Testis (tissue), 2 donors: Measurements from ENCODE around the gene IL5.

ENCODE experiments used
- POLR2A ChIP-seq: fragments of 450-650 bp; IDR thresholded peaks from one replicate; pipeline ENCODE4 v1.6.1; 2017; ENCODE audit warnings: antibody characterized with exemption, mild to moderate bottlenecking, moderate library complexity
- TF ChIP-seq, protein P1 (sequence below), 3 experiments: fragments of 450-650 bp in 2 of 3; fragments of 200-600 bp in 1 of 3; sonication (generic) in 1 of 3; IDR thresholded peaks; one replicate each; pipeline ENCODE4 v1.5.1; 2016 to 2019; ENCODE audit warnings: antibody characterized with exemption in 3 of 3, mild to moderate bottlenecking in 2 of 3, moderate library complexity in 1 of 3

GRCh38 chr5:132540764-132541163, 2.6 kb downstream of the IL5 start:
- TF ChIP-seq, protein P1, sequence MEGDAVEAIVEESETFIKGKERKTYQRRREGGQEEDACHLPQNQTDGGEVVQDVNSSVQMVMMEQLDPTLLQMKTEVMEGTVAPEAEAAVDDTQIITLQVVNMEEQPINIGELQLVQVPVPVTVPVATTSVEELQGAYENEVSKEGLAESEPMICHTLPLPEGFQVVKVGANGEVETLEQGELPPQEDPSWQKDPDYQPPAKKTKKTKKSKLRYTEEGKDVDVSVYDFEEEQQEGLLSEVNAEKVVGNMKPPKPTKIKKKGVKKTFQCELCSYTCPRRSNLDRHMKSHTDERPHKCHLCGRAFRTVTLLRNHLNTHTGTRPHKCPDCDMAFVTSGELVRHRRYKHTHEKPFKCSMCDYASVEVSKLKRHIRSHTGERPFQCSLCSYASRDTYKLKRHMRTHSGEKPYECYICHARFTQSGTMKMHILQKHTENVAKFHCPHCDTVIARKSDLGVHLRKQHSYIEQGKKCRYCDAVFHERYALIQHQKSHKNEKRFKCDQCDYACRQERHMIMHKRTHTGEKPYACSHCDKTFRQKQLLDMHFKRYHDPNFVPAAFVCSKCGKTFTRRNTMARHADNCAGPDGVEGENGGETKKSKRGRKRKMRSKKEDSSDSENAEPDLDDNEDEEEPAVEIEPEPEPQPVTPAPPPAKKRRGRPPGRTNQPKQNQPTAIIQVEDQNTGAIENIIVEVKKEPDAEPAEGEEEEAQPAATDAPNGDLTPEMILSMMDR (IDR thresholded peaks at IDR 0.05): no peak
- TF ChIP-seq POLR2A: no peak
